HCT116 (cell line): Measurements from ENCODE around the gene RIOX2. TPM values are rescaled to one million over a fixed set of nuclear protein-coding genes. Genes with fewer than 3 reads are reported as not detected.

Experiments
- ATAC-seq: fragments of 200-7000 bp; cut with Tn5 transposase; 2 replicates; pipeline ENCODE4 v1.9.1; 2020; ENCODE audit warnings: mild to moderate bottlenecking, moderate library complexity
- BruUV-seq: library from RNA; stranded (reverse); fragments of 400-500 nt; replicated peaks from 2 replicates; lab custom pipeline; 2021; lab: Mats Ljungman, UMichigan
- CTCF ChIA-PET: fragments of 300-600 bp; sonication (Branson Sonifier 250); formaldehyde crosslinking; loops from one replicate; lab custom pipeline; 2021; ENCODE audit warnings: antibody characterized with exemption; lab: Charles Lee
- POLR2A ChIA-PET: fragments of 300-600, 350-600 bp; sonication (Branson Sonifier 250); formaldehyde crosslinking; loops from one replicate; lab custom pipeline; 2021; ENCODE audit warnings: antibody characterized with exemption; lab: Charles Lee
- RAD21 ChIA-PET, 2 experiments: fragments of 300-600 bp; sonication (Branson Sonifier 250); formaldehyde crosslinking; loops; one replicate each; lab custom pipeline; 2023; ENCODE audit warnings: low total read pairs in 2 of 2; ENCODE audit not compliant: uncharacterized antibody in 2 of 2, unreplicated experiment in 2 of 2, low non-redundant PET in 1 of 2; lab: Charles Lee
- DNase-seq: peaks from one replicate; pipeline ENCODE4 v3.0.0-alpha.2; 2010; ENCODE audit warnings: low read depth, low spot score
- H2AFZ ChIP-seq: fragments of 200-600 bp; shearing (Covaris generic), sonication (generic); 2 replicates; pipeline ENCODE4 v1.6.1; 2017; ENCODE audit warnings: low read depth, mixed run types, mixed read lengths, antibody characterized with exemption, low read length; ENCODE audit not compliant: poor library complexity, severe bottlenecking
- H3K27ac ChIP-seq: 2 replicates; pipeline ENCODE4 v1.5.1; 2012; ENCODE audit warnings: low read depth, low read length
- H3K27me3 ChIP-seq: fragments of 200-600 bp; sonication (generic); 2 replicates; pipeline ENCODE4 v1.6.1; 2016; ENCODE audit warnings: mixed run types, low read length, mixed read lengths; ENCODE audit not compliant: insufficient read depth
- H3K36me3 ChIP-seq, 2 experiments: fragments of 200-500 bp in 1 of 2; fragments of 200-600 bp in 1 of 2; sonication (Bioruptor generic) in 1 of 2; sonication (generic) in 1 of 2; 2 replicates each; pipeline versions ENCODE4 v1.5.1 to v1.6.1; 2014 to 2016; ENCODE audit warnings: low read length in 2 of 2, inconsistent platforms in 1 of 2, mixed read lengths in 1 of 2, mixed run types in 1 of 2; ENCODE audit not compliant: insufficient read depth in 2 of 2, control insufficient read depth in 1 of 2
- H3K4me1 ChIP-seq, 2 experiments: fragments of 200-600 bp in 1 of 2; sonication (generic) in 1 of 2; 2 replicates each; pipeline versions ENCODE4 v1.5.1 to v1.6.1; 2012 to 2017; ENCODE audit warnings: low read length in 2 of 2, inconsistent platforms in 1 of 2, mild to moderate bottlenecking in 1 of 2, mixed read lengths in 1 of 2, mixed run types in 1 of 2, moderate library complexity in 1 of 2; ENCODE audit not compliant: insufficient read depth in 2 of 2, control insufficient read depth in 1 of 2
- H3K4me2 ChIP-seq: fragments of 200-600 bp; sonication (generic); 2 replicates; pipeline ENCODE4 v1.6.1; 2017; ENCODE audit warnings: mixed run types, low read length, mixed read lengths
- H3K4me3 ChIP-seq, 2 experiments: fragments of 200-600 bp in 1 of 2; sonication (generic) in 1 of 2; replicated peaks in 1 of 2; 2 replicates each; pipeline ENCODE4 v1.5.1; 2011 to 2016; ENCODE audit warnings: low read length in 2 of 2, control low read depth in 1 of 2, low read depth in 1 of 2, mild to moderate bottlenecking in 1 of 2, mixed read lengths in 1 of 2, mixed run types in 1 of 2
- H3K79me2 ChIP-seq: fragments of 200-600 bp; sonication (generic); 2 replicates; pipeline ENCODE4 v1.6.1; 2017; ENCODE audit warnings: mild to moderate bottlenecking, mixed run types, low read length, moderate library complexity, mixed read lengths; ENCODE audit not compliant: insufficient read depth
- H3K9ac ChIP-seq: fragments of 200-600 bp; sonication (generic); 2 replicates; pipeline ENCODE4 v1.6.1; 2016; ENCODE audit warnings: low read length, mixed read lengths
- H3K9me2 ChIP-seq: fragments of 200-600 bp; sonication (generic), shearing (Covaris generic); 2 replicates; pipeline ENCODE4 v1.6.1; 2017; ENCODE audit warnings: mixed run types, mild to moderate bottlenecking, moderate library complexity; ENCODE audit not compliant: insufficient read depth
- H3K9me3 ChIP-seq, 2 experiments: fragments of 200-500 bp in 1 of 2; fragments of 200-600 bp in 1 of 2; sonication (Bioruptor generic) in 1 of 2; sonication (generic) in 1 of 2; 2 replicates each; pipeline ENCODE4 v1.6.1; 2014 to 2017; ENCODE audit warnings: low read length in 2 of 2, mixed read lengths in 2 of 2, inconsistent platforms in 1 of 2, low read depth in 1 of 2, mild to moderate bottlenecking in 1 of 2, mixed run types in 1 of 2, moderate library complexity in 1 of 2; ENCODE audit not compliant: control insufficient read depth in 1 of 2, insufficient read depth in 1 of 2
- H4K20me1 ChIP-seq: fragments of 200-600 bp; sonication (generic), shearing (Covaris generic); 2 replicates; pipeline ENCODE4 v1.6.1; 2017; ENCODE audit warnings: mixed run types, mild to moderate bottlenecking, moderate library complexity; ENCODE audit not compliant: insufficient read depth
- CTCF ChIP-seq, 3 experiments: fragments of 200-600 bp in 1 of 3; sonication (generic) in 1 of 3; IDR thresholded peaks in 2 of 3; conservative IDR thresholded peaks in 1 of 3; 2 replicates each; pipeline ENCODE4 v1.5.1; 2012 to 2017; ENCODE audit warnings: low read depth in 2 of 3, low read length in 2 of 3, antibody characterized with exemption in 1 of 3, borderline replicate concordance in 1 of 3, control low read depth in 1 of 3, mild to moderate bottlenecking in 1 of 3, mixed read lengths in 1 of 3, mixed run types in 1 of 3, moderate library complexity in 1 of 3; ENCODE audit not compliant: insufficient read depth in 1 of 3
- ELF1 ChIP-seq: IDR thresholded peaks from 2 replicates; pipeline ENCODE4 v1.6.1; 2012; ENCODE audit warnings: low read depth, borderline replicate concordance
- EZH2 ChIP-seq: fragments of 200-600 bp; sonication (generic); IDR thresholded peaks from 2 replicates; pipeline ENCODE4 v1.6.1; 2017; ENCODE audit warnings: antibody characterized with exemption, mixed run types
- EZH2phosphoT487 ChIP-seq: fragments of 200-600 bp; IDR thresholded peaks from 2 replicates; pipeline ENCODE4 v1.6.1; 2018; ENCODE audit warnings: antibody characterized with exemption, borderline replicate concordance
- FOSL1 ChIP-seq: IDR thresholded peaks from 2 replicates; pipeline ENCODE4 v1.6.1; 2012; ENCODE audit warnings: low read depth
- JUND ChIP-seq: IDR thresholded peaks from 2 replicates; pipeline ENCODE4 v1.6.1; 2012
- POLR2AphosphoS5 ChIP-seq: IDR thresholded peaks from 2 replicates; pipeline ENCODE4 v1.6.1; 2011; ENCODE audit warnings: mild to moderate bottlenecking, low read depth, low read length, moderate library complexity
- RAD21 ChIP-seq: IDR thresholded peaks from 2 replicates; pipeline ENCODE4 v1.6.1; 2012; ENCODE audit warnings: low read depth, mild to moderate bottlenecking
- SP1 ChIP-seq: IDR thresholded peaks from 2 replicates; pipeline ENCODE4 v1.6.1; 2012; ENCODE audit warnings: low read depth
- TCF7L2 ChIP-seq: IDR thresholded peaks from 2 replicates; pipeline ENCODE4 v1.7.0; 2011; ENCODE audit warnings: borderline replicate concordance, inconsistent platforms; ENCODE audit not compliant: insufficient read depth, insufficient read length; ENCODE audit errors: extremely low read depth
- YY1 ChIP-seq: IDR thresholded peaks from 2 replicates; pipeline ENCODE4 v1.6.1; 2011; ENCODE audit warnings: low read length, low read depth, moderate library complexity, mild to moderate bottlenecking; ENCODE audit not compliant: insufficient replicate concordance; ENCODE audit errors: extremely low read depth
- ZFX ChIP-seq: fragments of 450-650 bp; IDR thresholded peaks from 2 replicates; pipeline ENCODE4 v1.6.1; 2017
- ZNF274 ChIP-seq: fragments of 200-500 bp; sonication (Bioruptor generic); IDR thresholded peaks from 2 replicates; pipeline ENCODE4 v1.6.1; 2014; ENCODE audit warnings: mild to moderate bottlenecking, low read depth, low read length, inconsistent platforms
- intact Hi-C: fragments of 100-400 bp; cut with micrococcal nuclease; formaldehyde crosslinking; loops from 2 replicates; pipeline ENCODE4 v1.10.0; 2022
- total RNA-seq: library from RNA; stranded (reverse); gene quantifications from one replicate; pipeline ENCODE4 v1.2.1, GENCODE V29; 2021; ENCODE audit not compliant: unreplicated experiment
- TF ChIP-seq, protein P1 (sequence below): IDR thresholded peaks from 2 replicates; pipeline ENCODE4 v1.6.1; 2012
- TF ChIP-seq, protein P2 (sequence below): IDR thresholded peaks from 2 replicates; pipeline ENCODE4 v1.6.1; 2012; ENCODE audit warnings: low read depth
- TF ChIP-seq, protein P3 (sequence below): IDR thresholded peaks from 2 replicates; pipeline ENCODE4 v1.6.1; 2012

Gene RIOX2
- total RNA-seq, 1 experiment from 2014 or later: 39.1 TPM

DNA sequence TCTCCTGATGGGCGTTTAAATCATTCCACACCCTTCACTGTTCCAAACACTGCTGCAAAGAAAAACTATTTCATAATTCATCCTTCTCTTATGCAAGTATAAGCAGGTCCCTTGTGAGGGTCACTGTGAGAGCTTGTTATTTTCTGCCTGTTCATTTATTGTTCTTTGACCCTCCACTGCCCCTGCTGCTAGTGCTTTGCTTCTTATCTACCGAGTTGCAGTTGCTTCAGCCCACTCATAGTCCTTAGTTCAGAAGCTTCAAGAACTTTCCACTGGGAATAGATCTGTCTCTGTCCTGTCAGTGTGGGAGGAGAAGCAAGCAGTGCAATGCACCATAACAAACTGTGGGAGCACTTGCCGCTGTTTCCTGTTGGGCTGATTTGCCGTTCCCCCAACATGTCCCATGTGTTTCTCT is 39.8 kb downstream of the RIOX2 start:
- BruUV-seq: no TSS peak
- no peaks in the 10 kb centered on the region for H3K79me2 ChIP-seq
- no peak overlapping the region for H3K27ac ChIP-seq
- no peaks in the 10 kb centered on the region for H3K9me3 ChIP-seq
- DNase-seq: no peak
- no peak overlapping the region for H3K4me2 ChIP-seq
- ChIA-PET CTCF (no interaction called here), POLR2A (no interaction called here), RAD21 (no interaction called here)
- no peaks in the 10 kb centered on the region for H3K27me3 ChIP-seq
- H3K9me2 ChIP-seq: no peaks in the 10 kb centered on the region
- H4K20me1 ChIP-seq: no peaks in the 10 kb centered on the region
- H2AFZ ChIP-seq: no peak overlapping the region
- no peak overlapping the region for H3K9ac ChIP-seq
- no peak for ATAC-seq
- H3K4me1 ChIP-seq: no peaks in the 10 kb centered on the region
- TF ChIP-seq SP1: no peak
- no peak for TF ChIP-seq YY1
- TF ChIP-seq JUND: no peak
- no peak for TF ChIP-seq FOSL1
- TF ChIP-seq EZH2phosphoT487: no peak
- TF ChIP-seq EZH2: no peak
- TF ChIP-seq, protein P1, sequence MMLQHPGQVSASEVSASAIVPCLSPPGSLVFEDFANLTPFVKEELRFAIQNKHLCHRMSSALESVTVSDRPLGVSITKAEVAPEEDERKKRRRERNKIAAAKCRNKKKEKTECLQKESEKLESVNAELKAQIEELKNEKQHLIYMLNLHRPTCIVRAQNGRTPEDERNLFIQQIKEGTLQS: no peak
- no peak for TF ChIP-seq POLR2AphosphoS5
- no peak for TF ChIP-seq TCF7L2
- TF ChIP-seq RAD21: no peak
- TF ChIP-seq ELF1: no peak
- TF ChIP-seq ZFX: no peak
- intact Hi-C loops: no loop called here
- H3K36me3 ChIP-seq: peaks cover 0 to 3% of the 10 kb centered on the region in 2 experiments; a peak in 1 of 4 replicates
- H3K4me3 ChIP-seq: no peak overlapping the region

- BruUV-seq: no TSS peak
- ChIA-PET POLR2A (no interaction called here), CTCF (no interaction called here), RAD21 (no interaction called here)
- Histone ChIP-seq H3K9me2 (no peaks in the 10 kb centered on the region), H3K79me2 (no peaks in the 10 kb centered on the region), H3K27me3 (no peaks in the 10 kb centered on the region), H3K27ac (no peak overlapping the region), H3K9me3 (no peaks in the 10 kb centered on the region), H3K4me2 (no peak overlapping the region), H3K4me1 (no peaks in the 10 kb centered on the region), H2AFZ (no peak overlapping the region), H3K4me3 (no peak overlapping the region), H4K20me1 (no peaks in the 10 kb centered on the region), H3K9ac (no peak overlapping the region), H3K36me3 (peaks cover 0 to 3% of the 10 kb centered on the region in 2 experiments; a peak in 1 of 4 replicates)
- no peak for ATAC-seq
- DNase-seq: no peak
- intact Hi-C loops: no loop called here
- TF ChIP-seq YY1 (no peak), ZNF274 (no peak), EZH2 (no peak), CTCF (IDR thresholded peaks at IDR 0.05 in 2 of 3, conservative IDR thresholded peaks at IDR 0.05 in 1 of 3; ENCODE audit: borderline replicate concordance in 1 of 3, insufficient read depth in 1 of 3, low read depth in 2 of 3, low read length in 2 of 3) (no peak), FOSL1 (no peak), ZFX (no peak)
- TF ChIP-seq, protein P2, sequence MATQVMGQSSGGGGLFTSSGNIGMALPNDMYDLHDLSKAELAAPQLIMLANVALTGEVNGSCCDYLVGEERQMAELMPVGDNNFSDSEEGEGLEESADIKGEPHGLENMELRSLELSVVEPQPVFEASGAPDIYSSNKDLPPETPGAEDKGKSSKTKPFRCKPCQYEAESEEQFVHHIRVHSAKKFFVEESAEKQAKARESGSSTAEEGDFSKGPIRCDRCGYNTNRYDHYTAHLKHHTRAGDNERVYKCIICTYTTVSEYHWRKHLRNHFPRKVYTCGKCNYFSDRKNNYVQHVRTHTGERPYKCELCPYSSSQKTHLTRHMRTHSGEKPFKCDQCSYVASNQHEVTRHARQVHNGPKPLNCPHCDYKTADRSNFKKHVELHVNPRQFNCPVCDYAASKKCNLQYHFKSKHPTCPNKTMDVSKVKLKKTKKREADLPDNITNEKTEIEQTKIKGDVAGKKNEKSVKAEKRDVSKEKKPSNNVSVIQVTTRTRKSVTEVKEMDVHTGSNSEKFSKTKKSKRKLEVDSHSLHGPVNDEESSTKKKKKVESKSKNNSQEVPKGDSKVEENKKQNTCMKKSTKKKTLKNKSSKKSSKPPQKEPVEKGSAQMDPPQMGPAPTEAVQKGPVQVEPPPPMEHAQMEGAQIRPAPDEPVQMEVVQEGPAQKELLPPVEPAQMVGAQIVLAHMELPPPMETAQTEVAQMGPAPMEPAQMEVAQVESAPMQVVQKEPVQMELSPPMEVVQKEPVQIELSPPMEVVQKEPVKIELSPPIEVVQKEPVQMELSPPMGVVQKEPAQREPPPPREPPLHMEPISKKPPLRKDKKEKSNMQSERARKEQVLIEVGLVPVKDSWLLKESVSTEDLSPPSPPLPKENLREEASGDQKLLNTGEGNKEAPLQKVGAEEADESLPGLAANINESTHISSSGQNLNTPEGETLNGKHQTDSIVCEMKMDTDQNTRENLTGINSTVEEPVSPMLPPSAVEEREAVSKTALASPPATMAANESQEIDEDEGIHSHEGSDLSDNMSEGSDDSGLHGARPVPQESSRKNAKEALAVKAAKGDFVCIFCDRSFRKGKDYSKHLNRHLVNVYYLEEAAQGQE: no peak
- TF ChIP-seq, protein P3, sequence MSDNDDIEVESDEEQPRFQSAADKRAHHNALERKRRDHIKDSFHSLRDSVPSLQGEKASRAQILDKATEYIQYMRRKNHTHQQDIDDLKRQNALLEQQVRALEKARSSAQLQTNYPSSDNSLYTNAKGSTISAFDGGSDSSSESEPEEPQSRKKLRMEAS: no peak
Measured at GRCh38 chr3:97931218-97931617, 41.0 kb downstream of the RIOX2 start.
